Kidney glomerular epithelial cell (primary cell): ENCODE measurements around the gene RAN.
"Not testable (repeated sequence)": the region's sequence is repeated elsewhere in the genome, so short reads cannot be mapped to it uniquely, and the experiment has no call there.

Experiments
- DNase-seq: peaks from one replicate; lab custom pipeline; 2025; lab: John Stamatoyannopoulos, UW

The RAN gene

DNA sequence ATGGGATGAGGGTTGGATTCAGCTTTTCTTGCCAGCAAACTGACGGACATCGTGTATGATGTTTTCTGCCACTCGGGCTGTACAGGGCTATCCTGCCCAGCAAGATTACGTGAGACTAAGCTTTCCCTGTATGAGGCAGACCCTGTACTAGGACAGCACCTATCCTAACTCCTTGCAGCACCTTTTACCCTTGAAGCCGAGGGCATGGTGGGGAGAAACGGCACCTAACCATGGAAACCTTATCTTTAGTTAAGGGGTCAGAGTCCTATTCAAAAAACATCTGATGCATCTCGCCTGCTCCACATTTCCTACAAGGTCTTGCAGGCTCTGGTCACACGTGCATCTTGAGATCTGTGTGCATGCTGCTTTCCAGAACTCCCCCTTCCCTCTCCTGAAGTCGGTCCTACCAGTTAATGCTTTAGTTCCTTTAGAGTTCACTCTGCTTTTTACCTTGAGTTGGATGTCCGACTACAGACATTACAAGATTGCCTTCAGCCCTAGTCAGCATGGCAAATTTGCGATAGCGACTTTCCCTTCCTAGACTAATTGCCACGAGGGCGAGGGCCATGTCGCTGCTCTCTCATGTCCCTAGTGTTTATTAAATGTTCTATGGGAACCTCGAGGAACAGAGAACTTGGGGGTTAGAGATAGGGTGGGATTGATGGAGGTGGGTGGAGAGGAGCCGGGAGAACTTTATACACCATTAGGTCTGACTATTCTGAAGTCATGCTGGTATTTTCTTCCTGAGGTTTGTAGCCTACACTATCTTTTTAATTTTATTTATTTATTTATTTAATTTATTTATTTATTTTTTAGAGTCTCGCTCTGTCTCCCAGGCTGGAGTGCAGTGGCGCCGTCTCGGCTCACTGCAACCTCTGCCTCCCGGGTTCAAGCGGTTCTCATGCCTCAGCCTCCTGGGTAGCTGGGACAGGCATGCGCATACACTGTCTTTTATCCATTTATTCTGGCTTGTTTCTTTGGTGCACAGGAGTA is 6.6 kb downstream of the RAN start:
- DNase-seq: no peak

- no peak for DNase-seq
Measured at GRCh38 chr12:130879212-130879686, 7.4 kb downstream of the RAN start.

DNA sequence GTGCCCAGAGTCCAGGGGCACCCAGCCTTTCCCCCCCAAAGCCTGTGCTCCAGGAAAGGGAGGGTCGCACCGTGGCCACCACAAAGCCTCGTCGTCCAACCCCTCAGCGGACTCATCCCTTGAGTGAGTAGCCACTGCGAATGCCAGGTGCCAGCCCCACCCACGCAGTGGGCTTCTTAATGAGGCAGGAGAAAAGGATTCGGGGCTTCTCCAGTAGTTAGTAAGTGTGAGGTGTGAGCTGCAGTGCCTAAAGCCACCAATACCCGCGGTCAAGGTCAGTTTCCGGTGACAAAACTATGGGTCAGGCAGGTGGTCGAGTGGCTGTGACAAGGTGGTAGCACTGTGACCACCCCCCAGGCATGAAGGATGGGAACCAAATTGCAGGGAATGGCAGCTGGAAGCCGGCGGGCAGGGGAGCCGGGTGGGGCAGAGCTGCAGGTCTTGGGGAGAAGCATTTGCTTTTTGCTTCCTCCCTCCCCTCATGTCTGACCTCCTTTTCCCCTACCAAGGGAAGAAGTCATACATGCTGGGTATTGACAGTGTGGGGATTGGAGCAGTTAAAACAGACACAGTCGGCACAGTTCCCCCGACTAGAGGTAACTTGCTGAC is 8.0 kb downstream of the RAN start:
- DNase-seq: no peak

DNA sequence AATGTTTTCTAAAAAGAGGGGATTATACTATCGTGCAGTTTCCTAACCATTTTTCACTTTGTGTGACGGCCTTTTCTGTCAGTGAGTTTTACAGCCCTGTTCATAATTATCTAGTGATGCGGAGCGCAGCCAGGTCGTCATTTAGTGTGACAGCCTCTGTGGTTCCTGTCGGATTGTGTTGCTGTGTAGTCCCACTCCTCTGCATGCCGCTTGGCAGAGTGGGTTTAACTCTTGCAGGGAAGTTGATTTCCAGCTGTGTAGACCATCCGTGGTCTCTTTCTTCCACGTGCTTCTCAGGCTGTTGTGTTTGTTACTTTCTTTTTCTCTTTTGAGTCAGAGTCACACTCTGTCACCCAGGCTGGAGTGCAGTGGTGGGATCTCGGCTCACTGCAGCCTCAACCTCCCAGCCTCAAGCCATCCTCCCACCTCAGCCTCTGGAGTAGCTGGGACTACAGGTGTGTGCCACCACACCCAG is 8.6 kb downstream of the RAN start:
- no peak for DNase-seq

GRCh38 chr12:130881046-130881445 is 9.2 kb downstream of the RAN start:
- no peak for DNase-seq

DNA sequence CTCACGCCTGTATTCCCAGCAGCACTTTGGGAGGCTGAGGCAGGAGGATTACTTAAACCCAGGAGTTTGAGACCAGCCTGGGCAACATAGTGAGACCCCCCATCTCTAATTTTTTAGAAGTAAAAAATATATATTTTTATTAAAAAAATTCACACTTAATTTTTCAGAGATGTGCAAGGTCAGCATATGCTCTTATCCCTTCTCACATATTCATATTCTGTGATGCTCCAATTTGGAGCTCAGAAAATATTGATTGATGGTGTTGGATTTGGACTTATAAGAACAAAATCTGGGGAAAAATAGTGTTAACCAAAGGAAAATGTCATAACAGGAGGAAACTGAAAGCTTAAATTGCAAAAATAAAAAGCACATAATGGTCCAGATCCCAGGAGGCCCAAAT is 9.7 kb downstream of the RAN start:
- DNase-seq: no peak

DNA sequence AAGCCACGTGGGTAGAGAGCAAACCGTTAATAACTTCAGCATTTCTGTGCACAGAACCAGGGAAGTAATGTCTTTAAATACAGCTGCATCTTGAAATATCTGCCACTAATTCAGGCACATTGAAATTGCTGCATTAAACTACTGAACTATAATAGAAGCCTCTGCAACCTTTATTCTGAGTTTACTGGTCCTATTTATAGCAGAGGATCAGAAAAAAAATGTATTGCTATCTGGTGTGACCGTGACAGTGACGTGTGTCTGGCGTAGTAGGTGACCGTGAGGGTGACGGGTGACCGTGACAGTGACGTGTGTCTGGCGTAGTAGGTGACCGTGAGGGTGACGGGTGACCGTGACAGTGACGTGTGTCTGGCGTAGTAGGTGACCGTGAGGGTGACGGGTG is 15.3 kb downstream of the RAN start:
- not testable (repeated sequence) for DNase-seq

GRCh38 chr12:130904064-130904463 is 32.2 kb downstream of the RAN start:
- DNase-seq: no peak

- DNase-seq: not testable (repeated sequence)
Measured at GRCh38 chr12:130904936-130905455, 33.1 kb downstream of the RAN start.

- no peak for DNase-seq
Measured at GRCh38 chr12:130909111-130909510, 37.2 kb downstream of the RAN start.

DNA sequence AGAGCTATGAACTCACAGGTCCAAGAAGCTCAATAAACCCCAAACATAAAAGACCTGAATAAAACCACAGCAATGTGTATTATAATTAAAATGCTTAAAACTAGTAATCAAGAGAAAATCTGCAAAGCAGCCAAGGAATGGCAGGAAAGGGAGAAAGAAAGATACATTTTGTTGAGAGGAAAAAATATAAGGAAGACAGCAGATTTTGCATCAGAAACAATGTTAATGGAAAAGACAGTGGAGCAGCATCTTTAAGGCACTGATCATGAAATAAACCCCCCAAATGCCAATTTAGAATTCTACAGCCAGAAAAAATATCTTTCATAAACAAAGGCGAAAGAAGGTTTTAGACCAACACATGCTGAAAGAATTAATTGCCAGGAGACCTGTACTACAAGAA is 39.3 kb downstream of the RAN start:
- no peak for DNase-seq

DNA sequence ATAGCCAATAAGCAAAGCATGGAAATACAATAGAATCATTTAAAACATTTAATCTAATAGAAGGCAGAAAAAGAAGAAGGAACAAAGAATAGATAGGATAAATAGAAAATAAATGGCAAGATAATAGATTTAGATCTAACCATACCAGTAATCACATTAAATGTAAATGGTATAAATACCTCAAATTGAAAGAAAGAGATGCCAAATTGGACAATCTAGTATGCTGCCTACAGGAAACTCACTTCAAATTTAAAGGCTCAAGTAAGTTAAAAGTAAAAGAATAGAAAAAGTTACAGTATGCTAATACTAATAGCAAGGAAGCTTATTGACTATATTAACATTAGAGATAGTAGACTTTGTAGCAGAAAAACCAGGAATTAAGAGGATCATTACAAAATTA is 40.1 kb downstream of the RAN start:
- no peak for DNase-seq

DNA sequence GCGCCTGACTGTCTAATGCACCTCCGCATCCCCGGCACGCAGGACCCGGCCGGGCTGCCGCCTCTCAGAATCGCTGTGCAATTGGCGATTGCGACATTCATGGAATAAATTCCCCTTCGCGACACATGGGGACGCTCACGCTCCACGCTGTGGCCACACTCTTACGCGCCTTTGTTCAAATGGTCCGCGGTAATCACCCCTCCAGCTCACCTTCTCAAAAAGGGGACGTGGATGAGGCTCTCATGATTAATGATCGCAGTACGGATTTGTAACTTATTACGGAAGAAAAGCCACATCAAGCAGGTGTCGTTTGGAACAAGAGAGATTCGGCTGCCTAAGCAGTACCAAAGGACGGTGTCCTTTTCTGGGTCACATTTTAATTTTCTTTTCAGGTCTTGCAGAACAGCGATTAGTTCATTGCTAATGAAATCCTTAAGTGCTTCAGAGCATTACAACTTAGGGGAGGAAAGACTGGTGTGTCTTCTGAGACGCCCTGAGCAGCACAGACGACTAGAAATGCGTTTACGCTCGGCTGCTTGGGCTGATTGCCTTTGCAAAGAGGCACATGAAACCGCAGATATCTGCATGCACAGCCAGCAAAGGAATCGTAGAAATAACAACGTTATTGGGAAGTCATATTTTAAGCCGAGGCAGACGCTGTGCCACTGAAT is 44.5 kb downstream of the RAN start:
- peak; percentile 36 for DNase-seq

DNA sequence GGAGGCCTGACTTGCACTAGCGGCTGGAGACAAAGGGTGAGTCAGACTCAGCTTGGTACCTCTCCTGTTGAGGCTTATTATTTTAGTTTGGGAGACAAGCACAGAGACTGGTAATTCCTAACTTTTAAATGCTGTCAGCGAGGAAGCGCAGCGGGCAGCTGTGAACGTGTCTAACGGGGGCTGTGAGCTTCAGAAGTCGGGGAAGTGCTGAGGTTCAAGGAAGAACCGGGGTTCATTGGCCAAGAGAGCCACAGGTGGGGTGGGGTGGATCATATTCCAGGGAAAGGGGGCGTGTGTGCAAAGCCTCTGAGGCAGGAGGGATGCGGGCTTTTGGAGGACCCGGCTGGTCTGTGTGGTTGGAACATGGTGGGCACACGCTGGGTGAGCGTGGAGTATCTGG is 45.7 kb downstream of the RAN start:
- no peak for DNase-seq

GRCh38 chr12:130919086-130919485 is 47.2 kb downstream of the RAN start:
- no peak for DNase-seq

- DNase-seq: no peak
Measured at GRCh38 chr12:130920119-130920703, 48.3 kb downstream of the RAN start.

- no peak for DNase-seq
Measured at GRCh38 chr12:130920723-130921381, 49.0 kb downstream of the RAN start.

DNA sequence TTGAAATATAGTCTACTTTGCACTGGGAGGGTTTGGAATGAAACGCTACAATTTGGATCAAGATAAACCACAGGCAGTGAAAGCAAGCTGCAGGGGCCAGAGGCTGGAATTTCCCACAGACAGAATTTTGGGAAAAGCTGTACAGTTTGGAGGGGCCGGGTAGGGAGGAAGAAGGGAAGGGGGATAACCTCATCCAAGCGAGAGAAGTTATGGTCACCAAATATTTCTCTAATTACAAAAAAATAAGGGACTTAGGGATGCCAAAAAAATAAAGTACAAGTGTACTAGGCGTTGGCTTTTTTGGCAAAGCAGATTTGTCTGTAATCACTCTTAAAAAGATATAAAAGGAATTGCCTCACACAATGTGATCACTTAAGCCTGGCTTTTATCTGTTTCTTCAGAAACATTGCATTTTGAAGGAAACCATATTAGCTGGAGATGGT is 50.7 kb downstream of the RAN start:
- no peak for DNase-seq

DNA sequence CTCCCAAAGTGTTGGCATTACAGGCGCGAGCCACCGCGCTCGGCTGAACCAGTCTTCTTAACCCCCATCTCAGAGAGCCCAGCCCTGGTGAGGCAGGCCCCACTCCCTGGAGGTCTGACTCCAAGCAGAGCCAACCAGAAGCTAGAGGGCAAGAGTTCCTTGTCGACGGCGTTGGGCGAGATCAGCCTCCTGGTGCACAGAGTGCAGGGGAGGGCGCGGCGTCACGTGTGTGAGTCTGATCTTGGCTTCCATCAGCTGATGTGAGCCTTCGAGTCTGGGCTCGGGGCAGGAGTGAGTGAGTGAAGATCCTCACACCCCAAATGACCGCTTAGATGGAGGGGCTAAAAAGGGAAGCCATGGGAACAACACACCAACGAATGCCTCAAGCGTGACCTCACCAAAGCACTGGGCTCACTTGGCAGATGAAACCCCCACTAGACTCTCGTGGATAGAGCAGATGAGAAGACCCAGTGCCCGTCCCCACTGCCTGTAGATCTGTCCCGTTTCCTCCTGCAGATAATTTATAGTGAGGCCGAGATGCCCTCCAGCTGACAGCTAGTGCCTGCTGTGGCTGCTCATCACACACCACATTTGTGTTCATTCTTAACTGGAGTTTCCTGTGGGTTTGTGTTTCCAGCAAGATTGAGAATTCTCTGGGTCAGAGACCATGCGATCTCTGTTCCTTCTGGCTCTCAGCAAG is 53.2 kb downstream of the RAN start:
- no peak for DNase-seq

DNA sequence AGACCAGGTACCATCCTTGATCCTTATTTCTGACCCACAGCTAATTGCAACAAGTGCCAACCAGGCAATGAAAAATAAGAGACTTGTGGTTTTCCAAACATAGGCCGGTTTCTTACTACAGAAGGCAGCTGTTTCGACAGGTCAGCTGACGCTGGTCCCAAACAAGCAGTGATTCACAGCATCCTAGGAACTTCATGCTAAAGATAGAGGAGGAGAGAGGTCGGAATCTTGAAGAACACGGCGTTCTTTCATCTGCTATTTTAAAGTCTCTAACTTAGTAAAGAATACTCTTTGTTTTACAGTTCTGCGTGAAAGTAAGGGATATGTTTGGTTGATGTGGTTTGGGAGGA is 53.8 kb downstream of the RAN start:
- no peak for DNase-seq
